OCI-LY3 (cell line): ENCODE measurements around the gene RAX2.
"Not testable (repeated sequence)": the region's sequence is repeated elsewhere in the genome, so short reads cannot be mapped to it uniquely, and the experiment has no call there.

ENCODE experiments used
- CTCF ChIP-seq: fragments of 200-600, 300-600 bp; sonication (generic); IDR thresholded peaks from 2 replicates; pipeline ENCODE4 v1.5.1; 2014; ENCODE audit warnings: antibody characterized with exemption, low read length, low read depth
- EZH2phosphoT487 ChIP-seq: fragments of 200-600 bp; shearing (Covaris generic); IDR thresholded peaks from 2 replicates; pipeline ENCODE4 v1.6.1; 2018; ENCODE audit warnings: antibody characterized with exemption, mixed run types, low read depth

- TF ChIP-seq EZH2phosphoT487, CTCF: not testable (repeated sequence)
Observed at GRCh38 chr19:3757705-3758104, 14.3 kb downstream of the RAX2 start.
